GM13976 (cell line): ENCODE measurements around the gene MEIS3.

Source experiments
- DNase-seq: peaks from one replicate; pipeline ENCODE4 v3.0.0; 2012; ENCODE audit warnings: low spot score
- in situ Hi-C: fragments of 300-500 bp; cut with MboI; formaldehyde crosslinking; loops from one replicate; pipeline ENCODE4 v1.12.0; 2022; ENCODE audit warnings: low sequenced_read_pairs, mixed read lengths, inconsistent platforms; ENCODE audit not compliant: unreplicated experiment
- TF ChIP-seq, protein P1 (sequence below): IDR thresholded peaks from 2 replicates; pipeline ENCODE4 v1.5.1; 2012; ENCODE audit warnings: borderline replicate concordance, mild to moderate bottlenecking; ENCODE audit not compliant: insufficient read depth; ENCODE audit errors: extremely low read depth, missing control alignments, control extremely low read depth

The MEIS3 gene

DNA sequence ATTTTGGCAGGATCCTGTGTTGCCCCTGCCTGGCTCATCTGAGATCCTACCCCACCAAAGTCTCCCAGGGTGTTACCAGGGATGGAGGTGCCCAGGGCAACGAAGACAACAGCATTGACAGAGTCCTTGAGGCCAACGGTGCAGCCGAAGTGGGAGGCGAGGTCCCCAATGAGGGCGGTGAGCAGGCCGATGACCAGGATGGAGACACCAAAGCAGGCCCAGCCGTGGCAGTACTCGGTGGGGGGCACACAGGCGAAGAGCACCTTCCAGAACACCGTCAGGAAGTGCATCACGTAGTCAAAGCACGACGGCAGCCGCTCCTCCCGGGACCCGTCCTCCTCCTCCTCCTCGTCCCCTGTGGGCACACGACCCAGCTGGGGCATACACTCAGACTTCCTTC, 12.8 kb upstream of the MEIS3 start:
- TF ChIP-seq, protein P1, sequence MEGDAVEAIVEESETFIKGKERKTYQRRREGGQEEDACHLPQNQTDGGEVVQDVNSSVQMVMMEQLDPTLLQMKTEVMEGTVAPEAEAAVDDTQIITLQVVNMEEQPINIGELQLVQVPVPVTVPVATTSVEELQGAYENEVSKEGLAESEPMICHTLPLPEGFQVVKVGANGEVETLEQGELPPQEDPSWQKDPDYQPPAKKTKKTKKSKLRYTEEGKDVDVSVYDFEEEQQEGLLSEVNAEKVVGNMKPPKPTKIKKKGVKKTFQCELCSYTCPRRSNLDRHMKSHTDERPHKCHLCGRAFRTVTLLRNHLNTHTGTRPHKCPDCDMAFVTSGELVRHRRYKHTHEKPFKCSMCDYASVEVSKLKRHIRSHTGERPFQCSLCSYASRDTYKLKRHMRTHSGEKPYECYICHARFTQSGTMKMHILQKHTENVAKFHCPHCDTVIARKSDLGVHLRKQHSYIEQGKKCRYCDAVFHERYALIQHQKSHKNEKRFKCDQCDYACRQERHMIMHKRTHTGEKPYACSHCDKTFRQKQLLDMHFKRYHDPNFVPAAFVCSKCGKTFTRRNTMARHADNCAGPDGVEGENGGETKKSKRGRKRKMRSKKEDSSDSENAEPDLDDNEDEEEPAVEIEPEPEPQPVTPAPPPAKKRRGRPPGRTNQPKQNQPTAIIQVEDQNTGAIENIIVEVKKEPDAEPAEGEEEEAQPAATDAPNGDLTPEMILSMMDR = no peak
- no peak for DNase-seq
- in situ Hi-C loops = no loop called here

DNA sequence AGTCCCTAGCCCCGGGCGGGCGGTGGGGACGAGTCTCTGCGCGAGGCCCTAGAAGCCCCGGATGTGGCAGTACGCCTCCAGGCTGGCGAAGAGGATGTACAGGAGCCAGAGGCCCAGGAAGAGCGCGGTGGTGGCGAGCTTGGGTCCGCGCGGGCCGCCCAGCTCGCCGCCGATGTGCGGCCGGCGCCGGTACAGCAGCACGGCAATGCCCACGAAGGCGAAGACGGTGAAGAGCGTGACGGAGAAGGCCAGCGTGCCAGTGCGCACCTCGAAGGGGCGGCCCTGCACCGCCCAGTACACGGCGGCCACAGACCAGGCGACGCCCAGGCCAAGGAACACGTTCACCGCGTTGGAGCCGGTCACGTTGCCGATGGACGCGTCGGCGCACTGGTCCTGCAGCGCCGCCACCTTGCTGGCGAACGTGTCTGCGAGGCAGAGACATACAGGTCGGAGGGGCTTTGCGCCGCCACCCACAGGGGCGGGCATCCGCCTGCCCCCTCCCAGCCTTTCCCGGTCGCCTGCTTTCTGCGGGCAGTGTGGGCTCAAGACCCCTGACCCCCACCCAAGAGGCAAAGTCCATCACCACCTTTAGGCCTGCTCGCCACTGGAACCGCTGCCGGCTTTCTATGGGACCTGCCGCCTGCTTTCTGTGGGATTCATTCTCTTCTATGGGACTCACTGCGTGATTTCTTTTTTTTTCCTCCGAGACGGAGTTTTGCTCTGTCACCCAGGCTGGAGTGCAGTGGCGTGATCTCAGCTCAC, 10.9 kb upstream of the MEIS3 start:
- in situ Hi-C loops = no loop called here

GRCh38 chr19:47429140-47429793, 9.9 kb upstream of the MEIS3 start:
- in situ Hi-C loops = no loop called here
- DNase-seq = no peak
- TF ChIP-seq, protein P1 = no peak

More for the DNA sequence above, 10.9 kb upstream of the MEIS3 start:
- no peak for DNase-seq
- TF ChIP-seq, protein P1 = no peak

- in situ Hi-C loops = no loop called here
- TF ChIP-seq, protein P1 = no peak
- peak; percentile 92 for DNase-seq
Measured at GRCh38 chr19:47428177-47428894, 9.0 kb upstream of the MEIS3 start.

DNA sequence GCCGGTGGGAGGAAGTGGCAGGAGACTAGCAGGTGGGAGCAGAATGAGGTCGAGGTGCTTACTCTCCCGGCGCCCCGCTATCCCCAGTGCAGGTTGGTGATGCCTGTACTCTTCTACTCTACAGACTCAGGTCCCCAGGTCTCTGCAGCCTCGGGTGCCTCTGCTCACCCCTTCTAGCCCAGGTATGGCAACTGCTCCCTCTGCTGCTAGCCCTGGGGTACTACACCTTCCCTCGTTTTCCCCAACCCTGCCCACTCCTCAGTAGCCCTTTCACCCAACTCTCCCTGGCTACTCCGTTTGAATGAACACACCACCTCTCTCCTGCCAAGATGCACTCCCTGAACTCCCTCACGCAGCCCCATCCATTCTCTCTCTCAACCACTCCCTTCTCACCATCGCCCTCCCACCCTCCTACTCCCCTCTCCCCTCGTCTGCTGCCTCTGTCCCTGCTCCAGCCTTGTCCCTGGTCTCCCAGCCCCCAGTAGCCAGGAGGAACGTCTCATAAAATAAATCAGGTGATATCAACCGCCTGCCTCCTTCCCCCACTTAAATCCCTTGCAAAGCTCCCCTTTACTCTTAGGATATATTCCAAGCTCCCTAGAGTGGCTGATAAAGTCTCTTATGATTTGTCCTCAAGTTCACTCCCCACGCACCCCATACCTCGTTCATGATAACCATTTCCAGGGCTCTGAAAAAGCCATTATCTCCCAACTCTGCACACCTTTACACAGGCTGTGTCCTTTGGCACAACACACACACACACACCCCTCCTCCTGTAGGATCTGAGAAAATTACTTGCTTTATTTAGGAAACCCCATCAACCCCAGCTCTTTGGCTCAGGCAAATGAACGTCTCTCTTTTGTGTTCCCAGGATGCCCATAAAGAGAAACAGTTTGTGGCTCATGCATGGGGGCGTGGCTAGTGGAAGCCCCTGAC, 8.2 kb upstream of the MEIS3 start:
- in situ Hi-C loops = no loop called here
- DNase-seq = peak; percentile 83
- TF ChIP-seq, protein P1 = peak; percentile 79

DNA sequence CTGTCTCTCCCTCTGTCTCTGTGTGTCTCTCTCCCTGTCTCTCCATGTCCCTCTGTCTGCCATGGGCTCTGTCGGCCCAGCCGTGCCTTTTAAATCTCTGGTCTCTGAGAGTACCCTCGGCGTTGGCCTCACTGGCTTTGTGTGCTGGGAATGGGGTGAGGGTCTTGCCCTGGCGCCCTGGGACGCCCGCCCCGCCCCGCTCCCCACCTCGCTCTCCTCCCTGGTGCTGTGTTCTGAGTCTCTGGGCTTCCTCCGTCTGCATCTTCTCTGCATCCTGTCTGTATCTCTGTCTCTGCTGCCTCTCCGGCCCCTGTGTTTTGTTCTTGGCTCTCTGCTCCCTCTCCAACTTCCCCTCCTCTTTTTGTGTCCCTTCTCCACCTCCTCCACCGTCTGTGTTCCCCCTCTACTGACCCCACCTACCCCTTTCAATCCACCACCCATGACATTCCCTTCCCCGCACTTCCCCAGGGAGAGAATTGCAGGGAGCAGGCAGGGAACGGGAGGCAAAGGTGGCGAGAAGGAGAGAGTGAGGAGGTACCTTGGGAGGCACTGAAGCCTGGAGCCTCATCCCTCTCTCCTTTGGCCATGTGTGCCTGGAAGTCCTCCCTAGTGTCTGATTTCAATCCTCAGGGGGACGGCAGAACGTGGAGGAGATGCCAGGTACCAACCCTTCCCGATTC, 4.0 kb upstream of the MEIS3 start:
- in situ Hi-C loops = no loop called here
- no peak for DNase-seq
- TF ChIP-seq, protein P1 = no peak
